K562 treated with DMSO at 1 percent for 48 hours (cell line): ENCODE results near the gene DCTPP1. TPM values are rescaled to one million over a fixed set of nuclear protein-coding genes. Genes with fewer than 3 reads are reported as not detected.

ENCODE experiments used
- total RNA-seq: library from RNA; unstranded; fragments of 300-600 nt; gene quantifications from 2 replicates; pipeline ENCODE4 v1.2.3, GENCODE V29; 2022; ENCODE audit warnings: low replicate concordance; ENCODE audit errors: extremely low read depth

The DCTPP1 gene
- total RNA-seq = not detected in 2 replicates

GRCh38 chr16:30429678-30430427 lies at the start of gene DCTPP1:
DCTPP1 (minus strand) TSS chr16:30430030; CDS start chr16:30429980, 50 bp downstream.

GRCh38 chr16:30472328-30472942 lies 42.6 kb upstream of the DCTPP1 start, which contains the start of gene ITGAL:
ITGAL (plus strand) TSS chr16:30472742; CDS start chr16:30472838, 96 bp downstream.

DNA sequence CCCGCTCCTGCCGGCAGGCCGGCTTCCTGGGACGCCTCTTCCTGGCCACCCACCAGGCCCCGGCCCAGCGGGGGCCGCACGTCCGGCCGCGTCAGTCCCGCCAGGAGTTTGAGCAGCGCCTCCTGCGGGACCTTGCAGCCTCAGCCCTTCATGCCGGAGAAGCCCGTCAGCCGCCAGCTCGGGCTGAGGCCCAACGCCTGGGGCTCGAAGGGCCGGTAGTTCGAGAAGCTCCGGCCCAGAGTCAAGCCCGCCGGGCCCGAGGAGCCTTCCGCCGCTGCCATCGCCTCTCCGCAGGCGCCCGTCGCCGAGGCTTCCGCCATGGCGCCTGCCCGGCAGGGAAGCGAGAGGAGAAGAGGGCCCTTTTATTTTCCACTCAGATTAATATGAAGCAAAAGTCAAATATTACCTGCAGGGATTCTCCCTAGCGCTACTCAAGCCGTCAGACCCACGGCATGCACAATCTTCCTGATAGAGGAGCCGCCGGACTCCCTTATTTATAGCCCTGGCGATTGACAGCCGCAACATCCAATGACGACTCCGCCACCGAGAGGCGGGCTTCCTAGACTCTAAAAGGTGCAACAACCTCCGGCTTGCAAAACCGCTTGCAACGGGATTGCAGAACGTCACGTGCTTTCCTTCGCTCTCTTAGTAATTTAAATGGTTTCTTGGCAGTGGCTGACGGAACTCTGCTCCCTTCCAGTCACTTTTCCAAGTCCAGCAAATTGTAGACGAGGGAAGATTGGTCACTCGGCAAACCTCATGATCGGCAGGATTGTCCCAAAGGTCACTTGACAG lies 15.8 kb upstream of the DCTPP1 start, which contains the start of gene SEPHS2:
TSS of gene SEPHS2 (minus strand) at position 467 of the 795 bp plus-strand sequence. CDS start at position 320, 147 bp downstream.

DNA sequence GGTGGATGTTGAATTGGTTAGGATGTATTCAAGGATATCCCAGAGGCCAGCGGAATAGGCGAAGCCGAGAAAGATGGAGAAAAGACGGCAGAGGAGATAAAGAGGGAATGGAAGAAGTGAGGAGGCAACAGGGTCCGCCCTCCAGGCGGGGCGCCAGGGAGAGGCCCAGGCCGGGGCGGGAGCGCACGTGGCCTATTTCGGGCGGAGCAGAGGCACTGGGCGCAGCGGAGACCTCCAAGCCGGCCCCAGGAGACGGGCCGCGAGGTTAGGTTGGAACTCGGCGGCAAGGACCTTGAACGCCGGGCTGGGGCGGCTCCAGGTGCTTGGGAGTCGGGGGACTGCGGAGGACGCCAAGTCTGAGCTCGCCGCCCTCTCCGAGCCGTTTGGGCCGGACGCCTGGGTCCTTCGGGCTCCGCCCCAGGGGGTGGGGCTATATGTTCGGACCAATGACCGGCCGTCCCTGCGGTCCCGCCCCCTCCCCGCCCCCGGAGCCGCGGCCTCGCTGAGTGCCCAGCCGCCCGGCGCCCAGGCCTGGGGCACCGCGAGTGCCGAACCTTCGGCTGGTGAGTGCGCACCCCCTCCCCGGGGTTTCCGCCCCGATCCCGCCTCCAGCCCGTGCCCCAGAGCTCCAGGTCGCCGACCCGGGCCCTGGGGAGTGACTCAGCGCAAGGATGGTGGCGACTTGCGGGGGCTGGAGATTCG lies 22.6 kb downstream of the DCTPP1 start, which contains the start of gene ZNF771:
TSS of gene ZNF771 (plus strand) at position 505 of the 702 bp plus-strand sequence. CDS start 448 bp downstream, outside the sequence.

DNA sequence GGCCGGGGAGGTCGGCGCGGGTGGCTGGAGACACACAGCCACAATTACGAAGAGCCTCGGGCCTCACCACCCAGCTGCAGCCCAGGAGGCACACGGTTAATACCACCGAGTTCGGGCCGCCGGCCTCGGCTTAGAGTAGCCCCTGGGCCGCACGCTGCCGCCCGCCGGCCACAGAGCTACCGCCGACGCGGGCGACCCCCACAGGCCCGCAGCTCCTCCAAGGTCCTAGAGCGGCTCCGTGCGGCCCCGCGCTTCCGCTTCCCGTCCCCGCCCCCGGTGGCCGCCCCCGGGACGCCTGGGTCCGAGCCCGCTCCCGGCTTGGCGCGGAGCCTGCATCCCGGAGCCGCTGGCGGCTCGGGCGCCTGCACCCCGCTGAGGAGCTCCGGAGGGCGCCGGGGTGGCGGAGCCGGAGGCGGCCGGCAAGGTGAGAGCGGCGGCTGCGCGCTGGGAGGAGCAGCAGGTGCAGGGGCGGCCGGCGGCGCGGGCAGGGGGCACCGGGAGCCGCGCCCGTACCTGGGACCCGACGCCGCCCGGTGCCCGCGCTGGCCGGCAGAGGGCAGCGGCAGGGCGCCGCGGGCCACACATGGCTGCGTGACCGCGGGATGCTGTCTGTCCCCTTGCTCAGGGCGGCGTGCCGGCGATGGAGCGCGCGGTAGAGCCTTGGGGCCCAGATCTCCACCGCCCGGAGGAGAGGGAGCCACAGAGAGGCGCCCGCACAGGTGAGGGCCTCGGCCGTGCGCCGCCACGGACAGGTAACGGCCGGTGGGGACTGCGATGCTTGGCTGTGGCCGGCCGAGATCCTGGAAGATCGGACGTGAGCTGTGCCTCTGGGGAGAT lies 34.5 kb downstream of the DCTPP1 start, which contains the start of gene ZNF48:
TSS of gene ZNF48 (plus strand) at position 266 of the 837 bp plus-strand sequence. CDS start at position 641, 375 bp downstream.

DNA sequence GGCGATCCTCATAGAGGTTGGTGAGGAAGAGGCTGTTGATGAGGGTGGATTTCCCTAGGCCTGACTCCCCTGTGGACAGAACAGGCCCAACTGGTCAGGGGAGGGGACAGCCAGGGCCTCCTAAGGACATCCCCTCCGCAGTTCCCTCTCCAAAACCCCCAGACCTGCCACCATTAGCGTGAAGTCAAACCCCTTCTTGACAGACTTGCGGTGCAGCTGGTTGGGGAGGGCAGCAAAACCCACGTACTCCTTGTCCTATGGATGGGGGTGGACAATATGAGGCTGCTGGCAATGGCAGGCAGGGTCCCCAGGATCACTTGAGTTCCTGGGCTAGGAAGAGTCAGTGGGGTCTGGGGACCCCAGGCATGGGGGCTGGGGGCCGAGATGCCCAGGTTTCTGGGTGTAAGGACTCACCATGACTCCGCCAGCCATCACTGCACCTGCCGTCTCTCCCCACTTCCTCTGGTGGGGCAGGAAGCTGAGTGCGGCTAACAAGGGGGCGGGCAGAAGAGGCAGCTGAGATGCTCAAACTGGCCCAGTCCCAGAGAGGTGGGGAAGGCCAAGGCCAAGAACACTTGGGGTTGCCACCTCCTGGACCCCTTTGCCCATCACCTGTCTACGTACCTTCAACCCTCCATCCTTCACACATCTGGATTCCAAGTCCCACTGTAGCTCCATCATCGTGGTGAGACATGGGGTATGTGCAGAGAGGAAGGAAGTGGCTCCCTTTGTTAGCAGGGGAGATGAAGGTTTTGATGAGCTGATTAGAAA lies 47.5 kb downstream of the DCTPP1 start, which contains the start of gene SEPTIN1:
TSS of gene SEPTIN1 (minus strand) at position 451 of the 771 bp plus-strand sequence. CDS start at position 432, 19 bp downstream.

DNA sequence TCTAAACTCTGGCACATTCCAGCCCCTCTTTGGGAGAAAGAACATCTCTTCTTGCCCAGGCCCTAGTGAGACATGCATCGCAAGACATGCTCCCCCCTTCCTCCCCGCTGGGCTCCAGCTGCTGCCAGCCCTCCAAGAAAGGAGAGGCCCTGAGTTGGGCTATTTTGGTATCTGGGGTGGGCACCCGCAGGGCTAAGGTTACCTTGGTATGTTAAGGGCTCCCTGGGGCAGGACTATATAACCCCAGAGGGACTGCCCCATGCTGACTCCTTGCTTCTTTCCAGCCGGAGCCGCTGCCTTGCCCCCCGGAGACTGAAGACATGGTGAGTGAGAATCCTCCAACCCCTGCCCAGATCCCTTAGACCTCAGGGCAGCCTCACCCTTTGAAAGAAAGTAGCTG lies 55.3 kb downstream of the DCTPP1 start, which contains the start of gene MYL11:
TSS of gene MYL11 (plus strand) at position 265 of the 400 bp plus-strand sequence. CDS start at position 321, 56 bp downstream.

Other genes starting within 250 kb of the DCTPP1 start
- not detected in 2 replicates for gene CORO1A, start 246.4 kb downstream of the DCTPP1 start, total RNA-seq
- gene BOLA2B, start 236.4 kb downstream of the DCTPP1 start, total RNA-seq = not detected in 2 replicates
- gene SLX1A, start 236.2 kb downstream of the DCTPP1 start, total RNA-seq = not detected in 2 replicates
- not detected in 2 replicates for gene SULT1A3, start 230.8 kb downstream of the DCTPP1 start, total RNA-seq
- not detected in 2 replicates for gene NPIPB13, start 181.6 kb downstream of the DCTPP1 start, total RNA-seq
- not detected in 2 replicates for gene CD2BP2, start 74.7 kb downstream of the DCTPP1 start, total RNA-seq
- gene TBC1D10B, start 59.5 kb downstream of the DCTPP1 start, total RNA-seq = not detected in 2 replicates
- gene MYL11, start 55.2 kb downstream of the DCTPP1 start, total RNA-seq = not detected in 2 replicates
- not detected in 2 replicates for gene SEPTIN1, start 47.5 kb downstream of the DCTPP1 start, total RNA-seq
- gene ZNF48, start 34.6 kb downstream of the DCTPP1 start, total RNA-seq = not detected in 2 replicates
- not detected in 2 replicates for gene ZNF771, start 22.4 kb downstream of the DCTPP1 start, total RNA-seq
- gene SEPHS2, start 15.8 kb upstream of the DCTPP1 start, total RNA-seq = not detected in 2 replicates
- gene ITGAL, start 42.7 kb upstream of the DCTPP1 start, total RNA-seq = not detected in 2 replicates
- not detected in 2 replicates for gene ZNF768, start 96.5 kb upstream of the DCTPP1 start, total RNA-seq
- gene ZNF747, start 104.8 kb upstream of the DCTPP1 start, total RNA-seq = not detected in 2 replicates
- gene ZNF764, start 128.3 kb upstream of the DCTPP1 start, total RNA-seq = not detected in 2 replicates
- gene ZNF688, start 141.7 kb upstream of the DCTPP1 start, total RNA-seq = not detected in 2 replicates
- not detected in 2 replicates for gene ZNF785, start 155.7 kb upstream of the DCTPP1 start, total RNA-seq
- gene ZNF689, start 180.4 kb upstream of the DCTPP1 start, total RNA-seq = not detected in 2 replicates
- not detected in 2 replicates for gene PRR14, start 220.9 kb upstream of the DCTPP1 start, total RNA-seq
- gene FBRS, start 228.4 kb upstream of the DCTPP1 start, total RNA-seq = not detected in 2 replicates